Activated CD8-positive, alpha-beta memory T cell treated with anti-CD3 and anti-CD28 coated beads, Interleukin-2, amount 10 ng/mL, durations not matched to agents 7 days and 5 days (primary cell): Measurements from ENCODE around the gene TMPRSS11E. TPM values are rescaled to one million over a fixed set of nuclear protein-coding genes. Genes with fewer than 3 reads are reported as not detected.
"Not testable (repeated sequence)": the region's sequence is repeated elsewhere in the genome, so short reads cannot be mapped to it uniquely, and the experiment has no call there.

Experiments
- ATAC-seq: fragments of 150-1000 bp; cut with Tn5 transposase; one replicate; pipeline ENCODE4 v1.10.0; 2021; ENCODE audit warnings: moderate library complexity
- CTCF ChIA-PET: fragments of 350-600 bp; sonication (Branson Sonifier 250); formaldehyde crosslinking; loops from one replicate; lab custom pipeline; 2021; ENCODE audit warnings: antibody characterized with exemption; lab: Charles Lee
- DNase-seq: peaks from one replicate; pipeline ENCODE4 v3.0.0-alpha.2; 2020
- H3K27ac Mint-ChIP-seq: one replicate; pipeline ENCODE4 v1.8.0; 2021; ENCODE audit warnings: mild to moderate bottlenecking, mixed read lengths
- H3K27me3 Mint-ChIP-seq: one replicate; pipeline ENCODE4 v1.8.0; 2021; ENCODE audit warnings: mixed read lengths
- H3K36me3 Mint-ChIP-seq: one replicate; pipeline ENCODE4 v1.8.0; 2021; ENCODE audit warnings: mild to moderate bottlenecking, mixed read lengths
- H3K4me1 Mint-ChIP-seq: one replicate; pipeline ENCODE4 v1.8.0; 2021; ENCODE audit warnings: mixed read lengths
- H3K4me3 Mint-ChIP-seq: one replicate; pipeline ENCODE4 v1.8.0; 2021; ENCODE audit warnings: mild to moderate bottlenecking, moderate library complexity, mixed read lengths
- H3K9me3 Mint-ChIP-seq: one replicate; pipeline ENCODE4 v1.8.0; 2022; ENCODE audit warnings: low read depth, mixed read lengths
- total RNA-seq, 2 experiments: library from RNA; stranded (reverse); gene quantifications; one replicate each; pipeline ENCODE4 v1.2.3, GENCODE V29; 2021

Gene TMPRSS11E
- total RNA-seq, 2 experiments from 2014 or later: 0.12 TPM; not detected in 1

GRCh38 chr4:68469482-68469881 is 22.2 kb downstream of the TMPRSS11E start:
- CTCF ChIA-PET: no interaction called here
- no peaks in the 10 kb centered on the region for H3K9me3 Mint-ChIP-seq
- no peak overlapping the region for H3K4me3 Mint-ChIP-seq
- ATAC-seq (no peak), DNase-seq (no peak)
- peaks cover 2% of the 10 kb centered on the region for H3K36me3 Mint-ChIP-seq
- peaks cover 3% of the 10 kb centered on the region for H3K4me1 Mint-ChIP-seq
- no peak overlapping the region for H3K27ac Mint-ChIP-seq
- no peaks in the 10 kb centered on the region for H3K27me3 Mint-ChIP-seq

DNA sequence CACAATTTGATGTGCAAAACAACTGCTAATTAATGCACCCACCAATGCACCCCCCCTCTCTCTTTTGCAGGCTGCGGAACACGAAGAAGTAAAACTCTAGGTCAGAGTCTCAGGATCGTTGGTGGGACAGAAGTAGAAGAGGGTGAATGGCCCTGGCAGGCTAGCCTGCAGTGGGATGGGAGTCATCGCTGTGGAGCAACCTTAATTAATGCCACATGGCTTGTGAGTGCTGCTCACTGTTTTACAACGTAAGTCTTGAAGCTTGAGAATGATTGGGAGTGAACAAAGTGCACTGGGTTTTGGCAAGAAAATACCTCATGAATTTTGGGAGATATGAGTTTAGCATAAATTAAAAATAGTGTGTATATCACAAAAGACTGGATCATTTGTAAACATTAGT is 28.9 kb downstream of the TMPRSS11E start:
- H3K36me3 Mint-ChIP-seq: no peaks in the 10 kb centered on the region
- H3K9me3 Mint-ChIP-seq: no peaks in the 10 kb centered on the region
- CTCF ChIA-PET: no interaction called here

DNA sequence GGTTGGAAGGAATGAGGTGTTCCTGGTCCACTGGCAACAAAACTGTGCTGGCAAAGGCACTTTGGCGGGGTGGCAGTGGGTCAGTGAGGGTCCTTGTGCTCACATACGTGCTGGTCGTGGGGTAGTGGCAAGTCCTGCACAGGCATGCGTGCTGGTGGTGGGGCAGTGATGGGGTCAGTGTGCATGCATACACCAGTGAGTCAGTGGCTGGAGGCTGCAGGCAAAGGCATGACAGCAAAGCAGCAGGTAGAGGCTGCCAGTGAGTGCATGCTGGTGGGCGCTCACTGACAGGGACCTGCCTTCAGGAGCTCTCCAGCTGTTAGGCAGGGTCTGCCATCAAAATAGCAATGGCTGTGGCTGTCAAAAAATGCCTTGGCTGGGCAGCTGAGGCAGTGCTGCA is 42.1 kb downstream of the TMPRSS11E start:
- DNase-seq (no peak), ATAC-seq (no peak)
- Mint-ChIP-seq H3K9me3 (no peaks in the 10 kb centered on the region), H3K27ac (no peak overlapping the region), H3K36me3 (no peaks in the 10 kb centered on the region), H3K4me1 (peaks cover 1% of the 10 kb centered on the region), H3K27me3 (no peaks in the 10 kb centered on the region), H3K4me3 (no peak overlapping the region)
- CTCF ChIA-PET: no interaction called here

More for the DNA sequence above, 28.9 kb downstream of the TMPRSS11E start:
- no peak for DNase-seq
- ATAC-seq: no peak
- Mint-ChIP-seq H3K27me3 (no peaks in the 10 kb centered on the region), H3K27ac (no peak overlapping the region), H3K4me1 (no peaks in the 10 kb centered on the region), H3K4me3 (no peak overlapping the region)

DNA sequence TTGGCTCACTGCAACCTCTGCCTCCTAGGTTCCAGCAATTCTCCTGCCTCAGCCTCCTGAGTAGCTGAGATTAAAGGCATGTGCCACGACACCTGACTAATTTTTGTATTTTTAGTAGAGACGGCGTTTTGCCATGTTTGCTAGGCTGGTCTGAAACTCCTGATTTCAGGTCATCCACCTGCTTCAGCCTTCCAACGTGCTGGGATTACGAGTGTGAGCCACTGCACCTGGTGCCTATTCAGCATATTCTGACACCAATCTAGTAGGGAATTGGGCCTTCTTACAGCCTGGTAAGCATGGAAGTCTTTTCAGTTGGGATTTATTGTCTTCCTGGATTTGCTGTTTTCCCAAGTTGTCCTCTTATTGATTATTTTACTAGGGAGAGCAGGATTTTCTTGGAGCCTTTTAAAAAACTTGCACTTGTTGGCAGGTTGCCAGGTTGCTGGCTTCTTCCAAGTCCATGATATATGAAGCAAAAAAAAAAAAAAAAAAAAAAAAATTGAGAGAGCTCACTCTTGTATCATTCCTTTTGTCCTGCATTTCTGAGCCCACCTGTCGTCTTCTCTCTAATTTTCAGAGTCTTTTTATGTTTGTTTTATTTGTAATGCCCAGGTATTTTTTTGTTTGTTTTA is 43.7 kb downstream of the TMPRSS11E start:
- Mint-ChIP-seq H3K36me3 (no peaks in the 10 kb centered on the region), H3K27me3 (no peaks in the 10 kb centered on the region), H3K4me3 (no peak overlapping the region), H3K27ac (no peak overlapping the region), H3K4me1 (peaks cover 4% of the 10 kb centered on the region), H3K9me3 (no peaks in the 10 kb centered on the region)
- CTCF ChIA-PET: no interaction called here
- DNase-seq (no peak), ATAC-seq (no peak)

GRCh38 chr4:68494688-68495087 is 47.4 kb downstream of the TMPRSS11E start:
- Mint-ChIP-seq H3K9me3 (no peaks in the 10 kb centered on the region), H3K27ac (no peak overlapping the region), H3K36me3 (no peaks in the 10 kb centered on the region), H3K4me1 (peaks cover 4% of the 10 kb centered on the region), H3K4me3 (no peak overlapping the region), H3K27me3 (no peaks in the 10 kb centered on the region)
- no peak for ATAC-seq
- no peak for DNase-seq
- CTCF ChIA-PET: no interaction called here

DNA sequence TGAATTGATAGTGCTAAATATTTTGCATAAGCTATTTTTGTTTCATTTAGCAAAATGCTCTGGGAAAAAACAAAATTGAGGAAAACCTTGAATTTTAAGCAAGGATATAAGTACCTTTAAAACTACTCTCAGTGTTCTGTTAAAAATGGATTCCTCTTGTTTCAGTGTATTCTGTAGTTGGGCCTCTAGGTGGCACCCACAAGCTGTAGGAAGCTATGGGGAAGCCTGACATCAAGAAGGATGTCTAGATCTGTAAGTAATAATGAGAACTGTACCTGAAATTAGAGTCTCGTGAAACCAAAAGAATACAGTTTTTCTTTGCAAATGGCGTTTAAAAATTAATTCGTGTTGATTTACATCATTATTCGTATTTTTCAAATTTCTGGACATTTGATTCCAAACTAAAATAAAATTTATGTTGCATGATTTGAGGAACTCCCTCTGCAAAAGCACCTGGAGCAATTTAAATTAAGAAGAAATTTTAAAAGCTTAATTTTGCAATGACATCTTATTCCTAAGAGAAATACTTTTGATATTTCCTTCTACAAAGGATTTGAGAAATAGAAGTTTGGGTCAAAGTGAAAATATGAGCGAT is 51.2 kb downstream of the TMPRSS11E start:
- H3K27ac Mint-ChIP-seq: no peak overlapping the region
- ATAC-seq (peak; percentile 84), DNase-seq (peak; percentile 75)
- H3K9me3 Mint-ChIP-seq: no peaks in the 10 kb centered on the region
- H3K4me3 Mint-ChIP-seq: no peak overlapping the region
- H3K36me3 Mint-ChIP-seq: no peaks in the 10 kb centered on the region
- CTCF ChIA-PET: interaction anchor here (0.8 to 1.6 kb wide), 2 partner anchors 38 to 120 kb away, joined by 3 read pairs; no protein-coding TSS in a partner anchor
- H3K4me1 Mint-ChIP-seq: peaks cover 4% of the 10 kb centered on the region
- H3K27me3 Mint-ChIP-seq: no peaks in the 10 kb centered on the region

- Mint-ChIP-seq H3K4me3 (no peak overlapping the region), H3K9me3 (peaks cover under 1% of the 10 kb centered on the region), H3K4me1 (peaks cover 4% of the 10 kb centered on the region), H3K27ac (no peak overlapping the region), H3K36me3 (no peaks in the 10 kb centered on the region), H3K27me3 (no peaks in the 10 kb centered on the region)
- ATAC-seq (no peak), DNase-seq (no peak)
- CTCF ChIA-PET: interaction anchor here (0.8 to 1.6 kb wide), 2 partner anchors 38 to 121 kb away, joined by 3 read pairs; no protein-coding TSS in a partner anchor
These were observed 51.8 kb downstream of the TMPRSS11E start for GRCh38 chr4:68499021-68499420.

DNA sequence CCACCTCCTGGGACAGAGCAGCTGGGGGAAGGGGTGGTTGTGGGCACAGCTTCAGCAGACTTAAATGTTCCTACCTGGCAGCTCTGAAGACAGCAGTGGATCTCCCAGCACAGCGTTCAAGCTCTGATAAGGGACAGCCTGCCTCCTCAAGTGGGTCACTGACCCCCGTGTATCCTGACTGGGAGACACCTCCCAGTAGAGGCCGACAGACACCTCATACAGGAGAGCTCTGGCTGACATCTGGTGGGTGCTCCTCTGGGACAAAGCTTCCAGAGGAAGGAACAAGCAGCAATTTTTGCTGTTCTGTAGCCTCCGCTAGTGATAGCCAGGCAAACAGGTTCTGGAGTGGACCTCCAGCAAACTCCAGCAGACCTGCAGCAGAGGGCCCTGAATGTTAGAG is 56.2 kb downstream of the TMPRSS11E start:
- H3K27me3 Mint-ChIP-seq, H3K27ac Mint-ChIP-seq, ATAC-seq, H3K4me3 Mint-ChIP-seq, H3K9me3 Mint-ChIP-seq, H3K4me1 Mint-ChIP-seq, DNase-seq, H3K36me3 Mint-ChIP-seq, CTCF ChIA-PET: not testable (repeated sequence)

- ATAC-seq: peak; percentile 12
- H3K27me3 Mint-ChIP-seq, DNase-seq, H3K27ac Mint-ChIP-seq, H3K36me3 Mint-ChIP-seq, H3K9me3 Mint-ChIP-seq, H3K4me3 Mint-ChIP-seq, CTCF ChIA-PET, H3K4me1 Mint-ChIP-seq: not testable (repeated sequence)
These were observed 57.6 kb downstream of the TMPRSS11E start for GRCh38 chr4:68504836-68505235.

DNA sequence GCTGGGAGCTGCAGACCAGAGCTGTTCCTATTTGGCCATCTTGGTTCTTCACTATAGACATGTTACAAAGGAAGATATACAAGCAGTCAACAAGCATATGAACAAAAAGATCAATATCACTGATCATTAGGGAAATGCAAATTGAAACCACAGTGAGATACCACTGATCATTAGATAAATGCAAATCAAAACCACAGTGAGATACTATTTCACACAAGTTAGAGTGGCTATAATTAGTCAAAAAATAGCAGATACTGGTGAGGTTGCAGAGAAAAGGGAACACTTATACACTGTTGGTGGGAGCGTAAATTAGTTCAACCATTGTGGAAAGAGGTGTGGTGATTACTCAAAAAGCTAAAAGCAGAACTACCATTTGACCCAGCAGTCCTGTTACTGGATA is 58.2 kb downstream of the TMPRSS11E start:
- H3K4me1 Mint-ChIP-seq, H3K27ac Mint-ChIP-seq, H3K4me3 Mint-ChIP-seq, CTCF ChIA-PET, ATAC-seq, H3K9me3 Mint-ChIP-seq, H3K36me3 Mint-ChIP-seq, DNase-seq, H3K27me3 Mint-ChIP-seq: not testable (repeated sequence)

DNA sequence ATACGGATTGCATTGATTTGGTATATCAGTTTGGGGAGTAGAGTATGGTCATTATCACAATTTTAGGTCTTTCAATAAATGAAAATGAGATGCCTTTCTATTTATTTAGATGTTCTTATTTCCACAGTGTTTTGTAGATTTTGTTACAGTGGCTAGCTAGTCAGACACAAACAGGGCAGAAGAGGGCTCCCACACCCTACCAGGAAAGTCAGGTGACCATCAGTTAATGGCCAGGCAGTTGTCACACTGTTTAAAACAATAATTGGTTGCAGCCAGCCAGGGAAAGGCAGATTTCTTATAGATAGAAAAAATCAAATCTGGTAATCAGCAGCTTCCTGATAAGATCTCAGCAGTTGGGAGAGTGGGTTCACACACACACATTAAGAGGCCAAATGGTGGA is 71.6 kb downstream of the TMPRSS11E start:
- no peaks in the 10 kb centered on the region for H3K36me3 Mint-ChIP-seq
- no peaks in the 10 kb centered on the region for H3K4me1 Mint-ChIP-seq
- ATAC-seq (no peak), DNase-seq (no peak)
- H3K9me3 Mint-ChIP-seq: no peaks in the 10 kb centered on the region
- no peak overlapping the region for H3K27ac Mint-ChIP-seq
- H3K27me3 Mint-ChIP-seq: no peaks in the 10 kb centered on the region
- no peak overlapping the region for H3K4me3 Mint-ChIP-seq
- CTCF ChIA-PET: no interaction called here

GRCh38 chr4:68520985-68521384 is 73.7 kb downstream of the TMPRSS11E start:
- no peak for ATAC-seq
- no peaks in the 10 kb centered on the region for H3K4me1 Mint-ChIP-seq
- no peaks in the 10 kb centered on the region for H3K36me3 Mint-ChIP-seq
- no peak for DNase-seq
- H3K9me3 Mint-ChIP-seq: no peaks in the 10 kb centered on the region
- no peak overlapping the region for H3K4me3 Mint-ChIP-seq
- H3K27me3 Mint-ChIP-seq: no peaks in the 10 kb centered on the region
- H3K27ac Mint-ChIP-seq: no peak overlapping the region
- CTCF ChIA-PET: no interaction called here

DNA sequence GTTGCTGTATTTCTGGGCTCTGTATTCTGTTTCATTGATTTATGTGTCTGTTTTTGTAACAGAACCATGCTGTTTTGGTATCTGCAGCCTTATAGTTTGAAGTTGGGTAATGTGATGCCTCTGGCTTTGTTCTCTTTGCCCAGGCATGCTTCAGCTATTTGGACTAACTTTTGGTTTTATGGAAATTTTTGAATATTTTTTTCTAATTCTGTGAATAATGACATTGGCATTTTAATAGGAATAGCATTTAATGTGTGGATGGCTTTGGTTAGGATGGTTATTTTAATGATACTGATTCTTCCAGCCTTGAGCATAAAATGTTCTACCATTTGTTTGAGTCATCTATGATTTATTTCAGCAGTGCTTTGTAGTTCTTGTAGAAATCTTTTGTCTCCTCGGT is 75.0 kb downstream of the TMPRSS11E start:
- DNase-seq, CTCF ChIA-PET, ATAC-seq, H3K27me3 Mint-ChIP-seq, H3K36me3 Mint-ChIP-seq, H3K27ac Mint-ChIP-seq, H3K9me3 Mint-ChIP-seq, H3K4me1 Mint-ChIP-seq, H3K4me3 Mint-ChIP-seq: not testable (repeated sequence)

DNA sequence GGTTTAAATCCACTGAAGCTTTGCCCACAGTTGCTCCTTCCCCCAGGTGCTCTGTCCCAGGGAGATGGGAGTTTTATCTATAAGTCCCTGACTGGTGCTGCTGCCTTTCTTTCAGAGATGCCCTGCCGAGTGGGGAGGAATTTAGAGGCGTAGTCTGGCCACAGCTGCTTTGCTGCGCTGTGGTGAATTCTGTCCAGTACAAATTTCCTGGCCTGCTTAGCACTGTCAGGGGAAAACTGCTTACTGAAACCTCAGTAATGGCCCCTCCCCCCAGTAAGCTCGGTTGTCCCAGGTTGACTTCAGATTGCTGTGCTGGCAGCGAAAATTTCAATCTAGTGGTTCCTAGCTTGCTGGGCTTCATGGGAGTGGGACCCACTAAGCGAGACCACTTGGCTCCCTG is 88.7 kb downstream of the TMPRSS11E start:
- ATAC-seq: no peak
- CTCF ChIA-PET: no interaction called here
- Mint-ChIP-seq H3K36me3 (no peaks in the 10 kb centered on the region), H3K4me3 (no peak overlapping the region), H3K4me1 (no peaks in the 10 kb centered on the region), H3K9me3 (peaks cover 3% of the 10 kb centered on the region), H3K27ac (no peak overlapping the region), H3K27me3 (no peaks in the 10 kb centered on the region)
- DNase-seq: no peak
